Right hindlimb (tissue), 1 donor: Measurements from ENCODE around the gene ABL1.
A peak's percentile ranks its signal among the peaks of the same experiment; 100 is the strongest.
"Not testable (repeated sequence)": the region's sequence is repeated elsewhere in the genome, so short reads cannot be mapped to it uniquely, and the experiment has no call there.

ENCODE experiments used
- DNase-seq: peaks from one replicate; pipeline ENCODE4 v3.0.0-alpha.2; 2018

The ABL1 gene

DNA sequence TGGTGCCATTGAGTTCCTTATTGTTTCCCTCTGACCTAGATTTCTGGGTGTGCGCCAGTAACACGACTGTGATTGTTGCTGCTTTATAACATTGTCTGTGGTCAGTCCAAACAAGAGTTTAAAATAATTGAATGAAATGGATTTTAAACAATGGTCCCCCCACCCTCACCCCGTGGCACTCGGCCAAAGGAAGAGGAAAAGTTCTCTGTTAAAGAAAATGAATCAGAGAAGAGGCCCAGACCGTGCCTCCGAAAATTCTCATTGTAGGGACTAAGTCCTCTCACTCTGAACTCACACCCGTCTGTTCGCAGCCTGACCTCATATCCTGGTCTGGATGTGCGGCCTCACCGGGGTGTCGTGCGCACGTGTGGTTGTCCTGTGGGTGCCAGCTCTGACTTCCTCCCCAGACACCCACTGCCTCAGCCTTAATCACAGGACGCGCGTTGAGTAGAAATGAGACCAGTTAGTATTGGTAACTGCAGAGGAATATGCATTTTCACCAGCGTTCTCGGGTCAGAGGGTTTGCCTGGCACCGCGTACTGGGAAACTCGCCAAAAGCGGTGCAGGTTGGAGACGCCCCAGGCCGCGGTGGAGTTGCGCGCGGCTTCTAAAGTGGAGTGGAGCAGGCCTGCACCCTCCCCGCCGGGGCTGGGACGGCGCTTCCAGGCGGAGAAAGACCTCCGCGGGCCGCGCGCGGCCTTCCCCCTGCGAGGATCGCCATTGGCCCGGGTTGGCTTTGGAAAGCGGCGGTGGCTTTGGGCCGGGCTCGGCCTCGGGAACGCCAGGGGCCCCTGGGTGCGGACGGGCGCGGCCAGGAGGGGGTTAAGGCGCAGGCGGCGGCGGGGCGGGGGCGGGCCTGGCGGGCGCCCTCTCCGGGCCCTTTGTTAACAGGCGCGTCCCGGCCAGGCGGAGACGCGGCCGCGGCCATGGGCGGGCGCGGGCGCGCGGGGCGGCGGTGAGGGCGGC lies at the start of gene ABL1:
Gene ABL1 (plus strand): TSS at position 884 of the 966 bp plus-strand sequence. CDS start 193 bp downstream, outside the sequence.
- DNase-seq = peak; percentile 87

- DNase-seq = no peak
Measured at GRCh38 chr9:130785940-130786508, 49.0 kb upstream of the ABL1 start.

DNA sequence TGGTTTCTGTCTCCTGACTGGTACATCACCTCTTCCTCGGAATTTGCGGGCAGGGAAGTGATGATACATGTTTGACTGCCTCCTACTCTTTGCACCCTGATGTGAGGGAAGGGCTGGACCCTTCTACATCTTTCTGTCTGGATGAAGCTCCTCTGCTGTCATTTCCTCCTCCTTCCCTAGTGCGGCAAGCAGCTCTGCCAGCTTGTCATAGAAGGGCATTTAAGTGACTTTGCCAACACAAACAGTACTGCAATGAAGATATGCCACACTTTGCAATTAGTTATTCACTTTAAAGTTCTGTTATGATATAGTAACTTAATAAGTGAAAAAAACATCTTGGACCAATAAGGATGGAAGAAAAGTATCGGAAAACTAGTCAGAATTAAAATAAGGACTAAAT lies 48.5 kb upstream of the ABL1 start:
- DNase-seq = no peak

- no peak for DNase-seq
Measured at GRCh38 chr9:130789747-130790672, 45.0 kb upstream of the ABL1 start.

DNA sequence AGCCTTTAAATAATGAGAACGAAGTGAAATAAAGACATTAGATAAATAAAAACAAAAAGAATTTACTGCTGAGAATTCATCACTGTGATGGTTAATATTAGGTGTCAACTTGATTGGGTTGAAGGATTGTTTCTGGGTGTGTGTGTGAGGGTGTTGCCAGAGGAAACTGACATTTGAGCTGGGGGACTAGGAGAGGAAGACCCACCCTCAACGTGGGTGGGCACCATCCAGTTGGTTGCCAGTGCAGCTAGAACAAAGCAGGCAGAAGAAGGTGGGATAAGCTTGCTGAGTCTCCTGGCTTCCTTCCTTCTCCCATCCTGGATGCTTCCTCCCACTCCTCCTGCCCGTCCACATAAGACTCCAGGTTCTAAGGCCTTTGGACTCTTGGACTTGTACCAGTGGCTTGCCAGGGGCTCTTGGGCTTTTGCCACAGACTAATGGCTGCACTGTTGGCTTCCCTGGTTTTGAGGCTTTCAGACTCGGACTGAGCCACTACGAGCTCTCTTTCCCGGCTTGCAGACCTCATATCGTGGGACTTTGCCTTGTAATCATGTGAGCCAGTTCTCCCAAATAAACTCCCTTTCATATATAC lies 43.7 kb upstream of the ABL1 start:
- DNase-seq = no peak

GRCh38 chr9:130793589-130793988 lies 41.5 kb upstream of the ABL1 start:
- DNase-seq = no peak

DNA sequence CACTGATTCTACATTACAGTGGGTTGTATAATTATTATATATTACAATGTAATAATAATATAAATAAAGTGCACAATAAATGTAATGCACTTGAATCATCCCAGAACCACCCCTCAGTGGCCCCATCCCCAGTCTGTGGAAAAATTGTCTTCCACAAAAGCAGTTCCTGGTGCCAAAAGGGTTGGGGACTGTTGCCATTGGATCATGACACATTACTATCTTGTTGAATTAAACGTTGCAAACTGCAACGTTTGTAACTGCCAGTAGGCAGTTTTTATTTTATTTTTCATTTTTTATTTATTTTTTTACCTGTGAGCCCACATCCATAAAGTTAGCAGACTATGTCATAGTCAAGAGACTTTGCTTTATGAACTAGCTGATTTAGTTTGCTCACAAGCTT lies 41.0 kb upstream of the ABL1 start:
- DNase-seq = not testable (repeated sequence)

- DNase-seq = not testable (repeated sequence)
Measured at GRCh38 chr9:130794423-130794822, 40.6 kb upstream of the ABL1 start.

GRCh38 chr9:130794923-130795495 lies 40.0 kb upstream of the ABL1 start:
- DNase-seq = no peak

- DNase-seq = not testable (repeated sequence)
Measured at GRCh38 chr9:130803116-130803515, 31.9 kb upstream of the ABL1 start.

DNA sequence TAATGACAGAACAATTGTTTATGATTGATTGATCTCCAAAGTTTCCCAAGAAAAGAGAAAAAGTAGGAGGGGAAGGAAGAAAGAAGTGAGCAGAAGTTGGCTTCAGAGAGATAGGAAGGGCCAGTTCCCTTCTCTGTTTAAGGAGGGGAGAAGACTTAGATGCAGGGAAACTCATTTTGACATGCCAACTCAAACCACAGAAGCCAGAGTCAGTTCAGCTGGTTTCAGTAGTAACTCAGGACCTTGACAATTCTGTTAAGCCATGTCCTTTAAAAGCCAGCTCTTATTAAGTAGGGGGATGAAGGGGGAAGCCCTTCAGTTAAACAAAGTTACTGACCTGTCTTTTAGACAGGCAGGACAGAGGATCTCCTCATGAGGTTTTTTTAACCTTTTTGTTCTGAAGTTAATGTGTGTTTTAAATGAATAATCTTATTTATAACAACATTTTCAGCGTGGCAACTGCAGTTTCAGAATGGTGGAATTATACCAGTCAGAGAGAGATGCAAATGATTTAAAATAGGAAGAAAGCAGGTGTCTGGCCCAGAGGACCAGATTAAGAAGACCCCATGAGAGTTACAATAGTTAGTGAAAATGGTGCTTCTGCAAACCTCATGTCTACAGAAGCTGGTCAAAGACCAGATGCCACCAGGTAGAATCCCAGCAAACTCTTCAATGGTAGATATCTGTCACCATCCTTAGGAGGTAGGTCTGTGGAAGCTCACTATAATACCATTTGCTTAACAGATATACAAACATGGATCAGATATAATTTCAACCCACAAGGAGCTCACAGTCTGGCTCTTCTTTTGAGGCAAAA lies 29.3 kb upstream of the ABL1 start:
- no peak for DNase-seq

GRCh38 chr9:130806327-130806716 lies 28.7 kb upstream of the ABL1 start:
- DNase-seq = no peak

GRCh38 chr9:130810609-130811136 lies 24.4 kb upstream of the ABL1 start:
- DNase-seq = no peak

GRCh38 chr9:130815242-130815808 lies 19.7 kb upstream of the ABL1 start:
- no peak for DNase-seq

- no peak for DNase-seq
Measured at GRCh38 chr9:130817914-130818313, 17.1 kb upstream of the ABL1 start.

DNA sequence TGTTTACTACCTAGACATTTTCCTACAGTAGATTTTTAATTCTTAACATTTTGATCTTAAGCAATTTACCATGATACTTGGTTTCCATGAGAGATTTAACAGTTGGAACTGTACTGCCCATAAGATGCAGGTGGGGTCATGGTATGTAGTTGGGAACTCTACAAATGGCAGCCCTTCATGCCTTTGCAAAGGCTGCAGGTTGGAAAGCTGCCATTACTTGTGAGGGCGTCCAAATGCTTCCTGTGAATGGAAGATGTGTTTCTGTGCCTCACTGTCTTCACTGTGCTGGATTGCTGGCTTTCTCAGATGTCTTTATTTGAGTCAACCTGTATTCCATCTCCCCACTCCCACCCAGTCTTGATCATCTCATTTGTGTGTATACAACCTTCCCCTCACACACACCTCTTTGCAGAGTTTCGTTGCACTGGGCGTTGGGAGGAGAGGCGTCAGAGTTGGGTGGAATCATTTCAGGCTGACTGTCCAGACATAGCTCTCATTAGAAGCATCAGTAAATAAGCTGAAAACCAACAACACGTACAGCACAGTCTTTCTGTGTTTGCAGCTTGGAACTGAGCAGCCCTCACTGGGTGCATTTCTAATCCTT lies 14.8 kb upstream of the ABL1 start:
- DNase-seq = no peak

DNA sequence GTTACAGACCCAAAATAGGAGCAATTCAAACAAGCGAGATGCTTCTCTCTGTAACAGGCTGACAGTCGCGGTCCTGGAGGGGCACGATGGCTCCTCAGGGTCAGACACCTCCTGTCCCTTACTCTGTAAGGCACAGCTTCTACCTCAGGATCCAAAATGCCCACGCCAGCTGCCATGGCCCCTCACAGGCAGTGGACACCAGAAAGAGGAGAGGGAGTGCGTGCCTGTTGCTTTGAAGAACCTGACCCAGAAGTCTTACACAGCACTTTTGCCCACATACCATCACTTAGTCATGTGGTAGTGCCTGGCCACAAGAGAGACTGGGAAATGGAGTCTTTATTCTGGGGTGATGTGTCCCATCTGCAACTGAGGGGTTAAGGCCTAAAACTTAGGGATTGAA lies 11.6 kb upstream of the ABL1 start:
- DNase-seq = no peak

DNA sequence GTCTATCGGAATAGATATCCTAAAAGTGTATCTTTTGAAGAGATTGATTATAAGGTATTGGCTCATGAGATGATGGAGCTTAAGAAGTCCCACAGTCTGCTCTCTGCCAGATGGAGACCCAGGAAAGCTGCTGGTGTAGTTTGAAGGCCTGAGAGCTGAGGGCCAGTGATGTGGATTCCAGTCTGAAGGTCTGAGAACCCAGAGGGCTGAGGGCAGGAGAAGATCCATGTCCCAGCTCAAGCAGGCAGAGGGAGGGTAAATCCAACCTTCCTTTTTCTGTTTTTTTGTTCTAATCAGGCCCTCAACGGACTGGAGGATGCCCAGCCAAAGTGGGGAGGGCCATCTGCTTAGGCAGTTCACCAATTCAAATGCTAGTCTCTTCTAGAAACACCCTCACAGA lies 11.0 kb upstream of the ABL1 start:
- no peak for DNase-seq

GRCh38 chr9:130824643-130825350 lies 10.3 kb upstream of the ABL1 start:
- DNase-seq = peak; percentile 90

DNA sequence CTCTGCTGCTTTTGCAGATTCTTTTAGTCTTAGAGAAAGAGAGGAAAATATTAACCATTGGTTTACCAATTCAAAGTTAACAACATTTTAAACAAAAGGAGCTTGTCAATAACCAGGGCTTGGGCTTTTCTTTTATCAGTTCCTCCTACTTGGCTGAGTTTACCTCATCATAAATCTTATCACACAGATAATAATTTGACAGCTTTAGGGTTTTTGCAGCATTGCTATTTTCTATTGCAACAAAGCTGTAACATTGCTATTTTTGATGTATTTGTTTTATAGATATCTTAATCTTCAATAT lies 9.8 kb upstream of the ABL1 start:
- DNase-seq = no peak
